Activated T-helper 9 cell treated with anti-CD3 and anti-CD28 coated beads, Interleukin-2, amount 50 U/mL, for 16 hours (primary cell): Measurements from ENCODE around the gene GNAI1.

ENCODE experiments used
- DNase-seq: peaks from one replicate; pipeline ENCODE4 v3.0.0-alpha.2; 2020; ENCODE audit warnings: low read depth

GNAI1 gene

DNA sequence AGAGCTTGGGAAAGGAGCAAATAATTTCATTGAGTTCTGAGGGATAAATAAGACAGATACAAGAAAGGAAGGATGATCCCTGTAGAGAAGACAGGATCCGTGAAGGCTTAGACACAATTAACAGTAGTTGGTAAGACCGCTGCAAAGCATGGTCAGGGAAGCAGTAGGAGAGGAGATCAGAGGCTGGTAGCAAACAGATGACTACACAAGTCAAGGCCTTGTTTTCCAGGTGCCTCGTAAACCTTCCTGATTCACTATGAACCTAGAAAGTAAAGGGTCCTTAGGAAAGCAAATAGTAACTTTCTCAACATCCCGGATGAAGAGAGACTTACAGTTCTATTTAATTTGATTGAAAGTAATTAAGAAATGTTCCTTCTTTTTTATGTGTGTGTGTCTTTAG, 118.6 kb downstream of the GNAI1 start:
- no peak for DNase-seq

DNA sequence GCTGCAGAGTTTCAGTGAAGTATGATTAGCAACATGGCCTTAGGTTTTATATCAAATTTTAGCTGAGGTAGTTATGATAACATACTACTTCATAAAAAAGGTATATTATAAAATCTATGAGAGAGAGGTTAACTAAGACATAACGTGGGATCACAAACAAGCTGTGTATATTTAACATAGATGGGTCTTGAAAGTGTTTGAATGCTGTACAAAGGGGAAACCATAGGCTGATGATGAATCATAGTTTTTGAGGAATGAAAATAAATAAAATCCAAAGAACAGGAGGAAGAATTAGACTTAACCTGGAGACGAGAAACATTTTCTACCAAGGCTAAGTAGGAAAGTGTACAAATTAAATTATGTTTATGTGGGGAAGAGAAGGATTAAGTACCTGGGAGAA, 119.0 kb downstream of the GNAI1 start:
- no peak for DNase-seq

- no peak for DNase-seq
These were observed 121.0 kb downstream of the GNAI1 start for GRCh38 chr7:80255656-80256055.

- no peak for DNase-seq
These were observed 123.1 kb downstream of the GNAI1 start for GRCh38 chr7:80257756-80258155.

- DNase-seq, result no peak
These were observed 126.0 kb downstream of the GNAI1 start for GRCh38 chr7:80260606-80261005.

DNA sequence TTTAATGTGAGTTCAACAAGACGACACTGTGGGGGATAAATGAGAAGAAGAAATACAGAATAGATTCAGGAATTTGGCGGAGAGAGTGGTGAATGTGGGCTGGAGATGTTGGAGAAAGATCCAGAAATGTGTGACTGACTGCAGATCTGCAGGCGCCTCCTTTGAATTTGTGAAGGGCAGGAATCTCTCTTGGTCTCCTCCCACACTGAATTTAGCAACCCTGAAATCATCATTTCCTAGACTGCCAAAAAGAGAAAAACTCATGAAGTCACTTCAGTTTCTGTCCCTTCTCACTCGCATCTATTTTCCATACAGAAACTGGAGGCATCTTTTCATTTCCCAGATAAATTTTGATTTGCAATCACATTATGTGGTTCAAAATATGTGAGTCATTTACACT, 128.7 kb downstream of the GNAI1 start:
- no peak for DNase-seq

GRCh38 chr7:80263821-80264220, 129.2 kb downstream of the GNAI1 start:
- DNase-seq, result no peak

- DNase-seq, result no peak
These were observed 130.3 kb downstream of the GNAI1 start for GRCh38 chr7:80264769-80265495.

GRCh38 chr7:80272560-80273239, 138.1 kb downstream of the GNAI1 start:
- no peak for DNase-seq

- DNase-seq, result no peak
These were observed 138.7 kb downstream of the GNAI1 start for GRCh38 chr7:80273327-80273726.

GRCh38 chr7:80275192-80275605, 140.6 kb downstream of the GNAI1 start:
- DNase-seq, result no peak
